HG03354 (cell line): Measurements from ENCODE around the gene FJX1.
"Not testable (repeated sequence)": the region's sequence is repeated elsewhere in the genome, so short reads cannot be mapped to it uniquely, and the experiment has no call there.

ENCODE experiments used
- ATAC-seq: cut with Tn5 transposase; IDR thresholded peaks from one replicate; pipeline ENCODE4 v1.9.1; 2021; ENCODE audit warnings: mild to moderate bottlenecking; ENCODE audit not compliant: unreplicated experiment, poor library complexity, severe bottlenecking

The FJX1 gene

GRCh38 chr11:35626501-35626900 is 8.2 kb downstream of the FJX1 start:
- no peak for ATAC-seq

GRCh38 chr11:35629511-35629910 is 11.3 kb downstream of the FJX1 start:
- ATAC-seq: no peak

GRCh38 chr11:35629914-35630313 is 11.7 kb downstream of the FJX1 start:
- ATAC-seq: no peak

- no peak for ATAC-seq
These were observed 13.6 kb downstream of the FJX1 start for GRCh38 chr11:35631891-35632290.

GRCh38 chr11:35632301-35632700 is 14.0 kb downstream of the FJX1 start:
- no peak for ATAC-seq

- ATAC-seq: no peak
These were observed 15.7 kb downstream of the FJX1 start for GRCh38 chr11:35633827-35634423.

GRCh38 chr11:35635933-35636332 is 17.7 kb downstream of the FJX1 start:
- no peak for ATAC-seq

- no peak for ATAC-seq
These were observed 21.4 kb downstream of the FJX1 start for GRCh38 chr11:35639591-35640179.

GRCh38 chr11:35641171-35641897 is 23.1 kb downstream of the FJX1 start:
- no peak for ATAC-seq

- ATAC-seq: no peak
These were observed 23.7 kb downstream of the FJX1 start for GRCh38 chr11:35641964-35642363.

- ATAC-seq: no peak
These were observed 29.3 kb downstream of the FJX1 start for GRCh38 chr11:35647421-35648093.

- ATAC-seq: no peak
These were observed 31.7 kb downstream of the FJX1 start for GRCh38 chr11:35650006-35650405.

- no peak for ATAC-seq
These were observed 32.2 kb downstream of the FJX1 start for GRCh38 chr11:35650467-35650866.

GRCh38 chr11:35651263-35651662 is 33.0 kb downstream of the FJX1 start:
- no peak for ATAC-seq

GRCh38 chr11:35652786-35653185 is 34.5 kb downstream of the FJX1 start:
- ATAC-seq: not testable (repeated sequence)

- ATAC-seq: no peak
These were observed 36.5 kb downstream of the FJX1 start for GRCh38 chr11:35654711-35655110.

GRCh38 chr11:35655254-35655653 is 37.0 kb downstream of the FJX1 start:
- ATAC-seq: no peak

GRCh38 chr11:35655856-35656255 is 37.6 kb downstream of the FJX1 start:
- ATAC-seq: no peak

GRCh38 chr11:35658020-35658948 is 40.0 kb downstream of the FJX1 start:
- no peak for ATAC-seq

GRCh38 chr11:35661534-35661933 is 43.3 kb downstream of the FJX1 start:
- ATAC-seq: no peak
